Nephron progenitor cell (in vitro differentiated cells): ENCODE data around the gene FAM117B.

Source experiments
- DNase-seq: peaks from one replicate; pipeline ENCODE4 v3.0.0; 2021
- H3K27ac Mint-ChIP-seq: 2 replicates; pipeline ENCODE4 v1.8.0; 2021; ENCODE audit warnings: mild to moderate bottlenecking, moderate library complexity, mixed read lengths
- H3K27me3 Mint-ChIP-seq: 2 replicates; pipeline ENCODE4 v1.8.0; 2021; ENCODE audit warnings: mild to moderate bottlenecking, low read depth, mixed read lengths; ENCODE audit not compliant: poor library complexity
- H3K36me3 Mint-ChIP-seq: 2 replicates; pipeline ENCODE4 v1.8.0; 2021; ENCODE audit warnings: low read depth, mixed read lengths
- H3K4me1 Mint-ChIP-seq: 2 replicates; pipeline ENCODE4 v1.8.0; 2021; ENCODE audit warnings: mixed read lengths
- H3K4me3 Mint-ChIP-seq: 2 replicates; pipeline ENCODE4 v1.8.0; 2021; ENCODE audit warnings: mild to moderate bottlenecking, moderate library complexity, mixed read lengths
- H3K9me3 Mint-ChIP-seq: 2 replicates; pipeline ENCODE4 v1.8.0; 2021; ENCODE audit warnings: mild to moderate bottlenecking, moderate library complexity, mixed read lengths
- TF ChIP-seq, protein P1 (sequence below): fragments of 200-600 bp; sonication (generic); IDR thresholded peaks from 2 replicates; pipeline ENCODE4 v1.5.0; 2021; ENCODE audit warnings: antibody characterized with exemption

FAM117B gene

DNA sequence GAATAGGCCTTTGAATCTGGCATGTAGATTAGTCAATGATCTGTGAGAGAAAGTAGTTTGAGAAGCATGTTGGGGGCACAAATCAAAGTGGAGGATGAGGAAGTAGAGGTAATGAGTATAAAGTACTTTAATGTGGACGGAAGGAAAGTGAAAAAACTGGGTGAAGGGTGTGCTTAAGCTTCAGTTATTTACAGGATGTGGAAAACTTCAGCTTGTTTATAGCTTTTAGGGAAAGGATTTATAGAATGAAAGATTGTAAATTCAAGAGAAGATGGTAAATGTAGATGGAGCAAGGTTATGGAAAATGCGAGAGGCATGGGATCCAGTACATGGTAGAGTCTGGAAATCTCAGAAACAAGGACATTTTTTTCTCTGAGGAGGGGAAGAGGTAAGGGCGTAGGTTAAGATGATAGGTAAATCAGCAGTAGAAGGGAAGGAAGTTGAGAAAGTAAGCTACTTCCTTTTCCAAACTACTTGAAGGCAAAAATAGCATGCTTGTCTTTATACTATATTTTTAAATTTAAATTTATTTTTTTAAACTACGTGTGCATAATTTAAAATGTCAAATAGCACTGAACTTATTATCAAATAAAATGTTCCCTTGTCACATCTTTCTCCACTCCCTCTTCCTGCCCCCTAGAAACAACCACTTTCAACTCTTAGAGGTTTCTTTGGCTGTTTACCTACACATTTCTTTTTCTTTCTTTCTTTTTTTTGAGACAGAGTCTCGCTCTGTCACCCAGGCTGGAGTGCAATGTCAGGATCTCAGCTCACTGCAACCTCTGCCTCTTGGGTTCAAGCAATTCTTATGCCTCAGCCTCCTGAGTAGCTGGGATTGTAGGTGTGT lies 8.5 kb downstream of the FAM117B start:
- peak overlapping the region; percentile 67 for H3K27ac Mint-ChIP-seq
- H3K36me3 Mint-ChIP-seq: peaks cover 29% of the 10 kb centered on the region
- no peak for DNase-seq
- no peak overlapping the region for H3K4me3 Mint-ChIP-seq
- TF ChIP-seq, protein P1, sequence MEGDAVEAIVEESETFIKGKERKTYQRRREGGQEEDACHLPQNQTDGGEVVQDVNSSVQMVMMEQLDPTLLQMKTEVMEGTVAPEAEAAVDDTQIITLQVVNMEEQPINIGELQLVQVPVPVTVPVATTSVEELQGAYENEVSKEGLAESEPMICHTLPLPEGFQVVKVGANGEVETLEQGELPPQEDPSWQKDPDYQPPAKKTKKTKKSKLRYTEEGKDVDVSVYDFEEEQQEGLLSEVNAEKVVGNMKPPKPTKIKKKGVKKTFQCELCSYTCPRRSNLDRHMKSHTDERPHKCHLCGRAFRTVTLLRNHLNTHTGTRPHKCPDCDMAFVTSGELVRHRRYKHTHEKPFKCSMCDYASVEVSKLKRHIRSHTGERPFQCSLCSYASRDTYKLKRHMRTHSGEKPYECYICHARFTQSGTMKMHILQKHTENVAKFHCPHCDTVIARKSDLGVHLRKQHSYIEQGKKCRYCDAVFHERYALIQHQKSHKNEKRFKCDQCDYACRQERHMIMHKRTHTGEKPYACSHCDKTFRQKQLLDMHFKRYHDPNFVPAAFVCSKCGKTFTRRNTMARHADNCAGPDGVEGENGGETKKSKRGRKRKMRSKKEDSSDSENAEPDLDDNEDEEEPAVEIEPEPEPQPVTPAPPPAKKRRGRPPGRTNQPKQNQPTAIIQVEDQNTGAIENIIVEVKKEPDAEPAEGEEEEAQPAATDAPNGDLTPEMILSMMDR: no peak
- H3K9me3 Mint-ChIP-seq: peaks cover 5% of the 10 kb centered on the region
- no peaks in the 10 kb centered on the region for H3K27me3 Mint-ChIP-seq
- peaks cover 6% of the 10 kb centered on the region for H3K4me1 Mint-ChIP-seq

DNA sequence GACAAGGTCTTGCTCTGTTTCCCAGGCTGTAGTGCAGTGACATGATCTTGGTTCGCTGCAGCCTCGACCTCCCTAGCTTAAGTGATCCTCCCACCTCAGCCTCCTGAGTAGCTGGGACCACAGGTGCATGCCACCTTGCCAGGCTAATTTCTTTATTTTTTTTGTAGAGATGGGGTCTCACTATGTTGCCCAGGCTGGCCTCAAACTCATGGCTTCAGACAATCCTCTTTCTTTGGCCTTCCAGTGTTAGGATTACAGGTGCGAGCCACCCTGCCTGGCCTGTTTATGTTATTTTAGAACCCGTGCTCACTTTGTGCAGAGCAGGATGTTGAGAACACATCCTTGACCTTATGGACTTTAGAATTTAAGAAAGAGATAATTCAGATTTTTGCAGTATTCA lies 17.4 kb downstream of the FAM117B start:
- H3K27ac Mint-ChIP-seq: no peak overlapping the region
- no peak for DNase-seq
- TF ChIP-seq, protein P1: no peak
- no peak overlapping the region for H3K4me3 Mint-ChIP-seq
- no peaks in the 10 kb centered on the region for H3K9me3 Mint-ChIP-seq
- H3K27me3 Mint-ChIP-seq: no peaks in the 10 kb centered on the region
- peaks cover 33% of the 10 kb centered on the region for H3K36me3 Mint-ChIP-seq
- peaks cover 5% of the 10 kb centered on the region for H3K4me1 Mint-ChIP-seq

DNA sequence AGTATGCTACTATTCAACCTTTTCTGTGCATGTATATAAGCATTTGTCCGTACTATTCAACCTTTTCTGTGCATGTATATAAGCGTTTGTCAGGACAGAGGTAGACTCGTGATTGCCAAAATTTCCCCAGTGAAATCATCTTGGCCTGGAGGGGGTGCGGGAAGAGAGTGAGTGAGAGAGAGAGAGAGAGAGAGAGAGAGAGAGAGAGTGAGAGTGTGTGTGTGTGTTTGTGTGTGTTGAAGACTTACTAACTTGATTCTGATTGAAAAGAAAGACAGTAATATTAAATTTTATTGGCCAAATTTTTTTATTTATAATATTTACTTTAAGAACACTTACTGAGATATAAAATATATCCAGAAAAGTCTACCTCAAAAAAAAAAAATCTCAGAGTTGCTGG lies 19.1 kb downstream of the FAM117B start:
- Mint-ChIP-seq H3K27me3 (no peaks in the 10 kb centered on the region), H3K9me3 (no peaks in the 10 kb centered on the region), H3K4me3 (no peak overlapping the region), H3K27ac (peak overlapping the region; percentile 8), H3K4me1 (peaks cover 5% of the 10 kb centered on the region), H3K36me3 (peaks cover 25% of the 10 kb centered on the region)
- TF ChIP-seq, protein P1: no peak
- no peak for DNase-seq

DNA sequence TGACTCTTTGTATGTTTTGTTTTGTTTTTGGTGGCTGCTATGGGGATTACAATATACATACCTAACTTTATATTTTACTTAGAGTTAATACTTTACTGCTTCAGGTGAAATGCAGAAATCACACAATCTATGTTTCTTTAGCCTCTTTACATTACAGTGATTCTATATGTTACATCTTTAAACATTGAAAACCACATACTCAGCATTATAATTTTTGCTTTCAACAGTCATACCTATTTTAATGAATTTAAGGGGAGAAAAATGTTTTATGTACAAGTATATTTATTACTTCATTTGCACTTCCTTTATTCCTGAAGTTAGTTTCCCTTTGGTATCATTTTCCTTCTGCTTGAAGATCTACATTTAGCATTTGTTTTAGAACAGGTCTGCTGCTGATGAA lies 23.1 kb downstream of the FAM117B start:
- H3K36me3 Mint-ChIP-seq: peaks cover 22% of the 10 kb centered on the region
- peaks cover 5% of the 10 kb centered on the region for H3K4me1 Mint-ChIP-seq
- H3K27ac Mint-ChIP-seq: no peak overlapping the region
- TF ChIP-seq, protein P1: no peak
- DNase-seq: no peak
- no peaks in the 10 kb centered on the region for H3K27me3 Mint-ChIP-seq
- H3K9me3 Mint-ChIP-seq: no peaks in the 10 kb centered on the region
- no peak overlapping the region for H3K4me3 Mint-ChIP-seq

DNA sequence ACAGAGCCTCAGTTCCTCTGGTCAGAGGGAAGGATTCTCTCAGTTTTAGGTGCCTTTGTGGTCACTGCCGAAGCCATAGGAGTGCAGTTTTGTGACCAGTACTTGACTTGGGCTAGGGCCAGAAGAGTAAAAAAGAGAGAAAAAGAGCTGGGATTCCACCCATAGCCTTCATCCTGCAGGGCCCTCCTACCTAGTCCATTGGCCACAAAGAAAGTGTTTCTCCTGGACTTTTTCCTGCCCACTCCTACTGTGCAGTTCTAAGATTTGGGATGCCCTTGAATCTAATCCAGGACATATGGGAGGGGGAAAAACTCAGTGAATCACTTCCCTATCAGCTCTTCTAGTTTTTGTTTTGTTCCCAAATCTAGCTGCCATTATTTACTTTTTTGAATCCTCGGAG lies 26.0 kb downstream of the FAM117B start:
- no peaks in the 10 kb centered on the region for H3K4me1 Mint-ChIP-seq
- peak overlapping the region; percentile 67 for H3K27ac Mint-ChIP-seq
- no peak overlapping the region for H3K4me3 Mint-ChIP-seq
- peaks cover 28% of the 10 kb centered on the region for H3K36me3 Mint-ChIP-seq
- TF ChIP-seq, protein P1: no peak
- no peak for DNase-seq
- H3K9me3 Mint-ChIP-seq: no peaks in the 10 kb centered on the region
- H3K27me3 Mint-ChIP-seq: no peaks in the 10 kb centered on the region

DNA sequence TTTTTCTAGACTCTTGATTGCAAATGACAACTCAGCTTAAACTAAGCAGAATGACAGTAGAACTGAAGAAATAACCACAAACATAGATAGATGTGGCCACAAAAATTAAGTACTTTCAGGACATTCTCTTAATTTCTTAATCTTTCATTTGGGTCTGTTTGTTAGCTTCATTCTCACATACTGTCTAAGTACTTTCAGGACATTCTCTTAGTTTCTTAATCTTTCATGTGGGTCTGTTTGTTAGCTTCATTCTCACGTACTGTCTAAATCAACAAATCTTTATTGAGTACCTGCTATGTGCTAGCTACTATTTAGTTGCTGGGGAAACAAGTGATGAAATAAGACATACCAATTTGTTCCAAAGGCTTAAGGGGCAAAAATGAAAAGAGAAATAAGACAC lies 35.1 kb downstream of the FAM117B start:
- Mint-ChIP-seq H3K4me3 (no peak overlapping the region), H3K36me3 (peaks cover 19% of the 10 kb centered on the region), H3K27me3 (peaks cover under 1% of the 10 kb centered on the region), H3K9me3 (peaks cover 11% of the 10 kb centered on the region), H3K4me1 (no peaks in the 10 kb centered on the region), H3K27ac (no peak overlapping the region)
- TF ChIP-seq, protein P1: no peak
- DNase-seq: no peak
